Measurements from ENCODE around the gene ENTPD2.

DNA sequence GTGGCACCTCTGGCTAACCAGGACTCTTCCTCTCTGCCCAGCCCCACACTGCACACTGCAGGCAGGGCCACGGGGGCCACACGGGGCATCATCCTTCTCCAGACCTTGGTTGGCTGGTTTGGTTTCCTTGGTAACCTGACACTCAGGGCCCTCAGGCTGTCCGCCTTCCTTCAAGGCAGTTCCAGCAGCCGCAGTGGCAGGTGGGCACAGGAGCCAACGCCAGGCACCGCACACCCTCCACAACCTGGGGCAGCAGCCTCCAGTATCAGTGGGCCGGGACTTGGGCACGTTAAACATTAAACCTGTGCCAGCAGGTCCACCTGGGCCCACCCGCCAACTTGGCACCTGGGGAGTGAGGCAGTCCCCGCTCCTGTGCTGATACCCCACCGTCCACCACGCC lies 9.8 kb downstream of the ENTPD2 start:
- TF ChIP-seq, protein P1, sequence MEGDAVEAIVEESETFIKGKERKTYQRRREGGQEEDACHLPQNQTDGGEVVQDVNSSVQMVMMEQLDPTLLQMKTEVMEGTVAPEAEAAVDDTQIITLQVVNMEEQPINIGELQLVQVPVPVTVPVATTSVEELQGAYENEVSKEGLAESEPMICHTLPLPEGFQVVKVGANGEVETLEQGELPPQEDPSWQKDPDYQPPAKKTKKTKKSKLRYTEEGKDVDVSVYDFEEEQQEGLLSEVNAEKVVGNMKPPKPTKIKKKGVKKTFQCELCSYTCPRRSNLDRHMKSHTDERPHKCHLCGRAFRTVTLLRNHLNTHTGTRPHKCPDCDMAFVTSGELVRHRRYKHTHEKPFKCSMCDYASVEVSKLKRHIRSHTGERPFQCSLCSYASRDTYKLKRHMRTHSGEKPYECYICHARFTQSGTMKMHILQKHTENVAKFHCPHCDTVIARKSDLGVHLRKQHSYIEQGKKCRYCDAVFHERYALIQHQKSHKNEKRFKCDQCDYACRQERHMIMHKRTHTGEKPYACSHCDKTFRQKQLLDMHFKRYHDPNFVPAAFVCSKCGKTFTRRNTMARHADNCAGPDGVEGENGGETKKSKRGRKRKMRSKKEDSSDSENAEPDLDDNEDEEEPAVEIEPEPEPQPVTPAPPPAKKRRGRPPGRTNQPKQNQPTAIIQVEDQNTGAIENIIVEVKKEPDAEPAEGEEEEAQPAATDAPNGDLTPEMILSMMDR (IDR thresholded peaks at IDR 0.05), result no peak
- TF ChIP-seq, protein P2, sequence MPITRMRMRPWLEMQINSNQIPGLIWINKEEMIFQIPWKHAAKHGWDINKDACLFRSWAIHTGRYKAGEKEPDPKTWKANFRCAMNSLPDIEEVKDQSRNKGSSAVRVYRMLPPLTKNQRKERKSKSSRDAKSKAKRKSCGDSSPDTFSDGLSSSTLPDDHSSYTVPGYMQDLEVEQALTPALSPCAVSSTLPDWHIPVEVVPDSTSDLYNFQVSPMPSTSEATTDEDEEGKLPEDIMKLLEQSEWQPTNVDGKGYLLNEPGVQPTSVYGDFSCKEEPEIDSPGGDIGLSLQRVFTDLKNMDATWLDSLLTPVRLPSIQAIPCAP (CRISPR knock-in tag; IDR thresholded peaks at IDR 0.05), result no peak
- TF ChIP-seq, protein P3, sequence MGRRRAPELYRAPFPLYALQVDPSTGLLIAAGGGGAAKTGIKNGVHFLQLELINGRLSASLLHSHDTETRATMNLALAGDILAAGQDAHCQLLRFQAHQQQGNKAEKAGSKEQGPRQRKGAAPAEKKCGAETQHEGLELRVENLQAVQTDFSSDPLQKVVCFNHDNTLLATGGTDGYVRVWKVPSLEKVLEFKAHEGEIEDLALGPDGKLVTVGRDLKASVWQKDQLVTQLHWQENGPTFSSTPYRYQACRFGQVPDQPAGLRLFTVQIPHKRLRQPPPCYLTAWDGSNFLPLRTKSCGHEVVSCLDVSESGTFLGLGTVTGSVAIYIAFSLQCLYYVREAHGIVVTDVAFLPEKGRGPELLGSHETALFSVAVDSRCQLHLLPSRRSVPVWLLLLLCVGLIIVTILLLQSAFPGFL (CRISPR knock-in tag; IDR thresholded peaks at IDR 0.05; ENCODE audit: borderline replicate concordance), result no peak
- TF ChIP-seq, protein P4, sequence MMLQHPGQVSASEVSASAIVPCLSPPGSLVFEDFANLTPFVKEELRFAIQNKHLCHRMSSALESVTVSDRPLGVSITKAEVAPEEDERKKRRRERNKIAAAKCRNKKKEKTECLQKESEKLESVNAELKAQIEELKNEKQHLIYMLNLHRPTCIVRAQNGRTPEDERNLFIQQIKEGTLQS (CRISPR knock-in tag; conservative IDR thresholded peaks at IDR 0.05), result no peak
- TF ChIP-seq JUN (CRISPR knock-in tag; IDR thresholded peaks at IDR 0.05), result no peak
